Left ventricle myocardium inferior (tissue), 1 donor: ENCODE data around the gene TOP2B. TPM values are rescaled to one million over a fixed set of nuclear protein-coding genes. Genes with fewer than 3 reads are reported as not detected.

Experiments
- DNase-seq: peaks from one replicate; pipeline ENCODE4 v3.0.0-alpha.2; 2020
- H3K27ac ChIP-seq: fragments of 200-600 bp; replicated peaks from 2 replicates; pipeline ENCODE4 v1.8.0; 2021
- H3K27me3 ChIP-seq: fragments of 200-600 bp; 2 replicates; pipeline ENCODE4 v1.8.0; 2021; ENCODE audit warnings: low read depth
- H3K36me3 ChIP-seq: fragments of 200-600 bp; 2 replicates; pipeline ENCODE4 v1.8.0; 2021
- H3K4me1 ChIP-seq: fragments of 200-600 bp; 2 replicates; pipeline ENCODE4 v1.8.0; 2021
- H3K4me3 ChIP-seq: fragments of 200-600 bp; 2 replicates; pipeline ENCODE4 v1.8.0; 2021; ENCODE audit warnings: mild to moderate bottlenecking, moderate library complexity
- H3K9me3 ChIP-seq: fragments of 200-600 bp; replicated peaks from 2 replicates; pipeline ENCODE4 v1.8.0; 2021
- intact Hi-C: fragments of 100-400 bp; cut with micrococcal nuclease; formaldehyde crosslinking; loops from one replicate; pipeline ENCODE4 v1.11.0; 2022
- total RNA-seq: library from RNA; stranded (reverse); fragmentation: NEBNext Ultra II Directional; extraction: Animal tissue kit (Norgen Biotek cat#: 25700); gene quantifications from one replicate; pipeline ENCODE4 v1.2.1, GENCODE V29; 2021
- TF ChIP-seq, protein P1 (sequence below): fragments of 200-600 bp; IDR thresholded peaks from 2 replicates; pipeline ENCODE4 v1.8.0; 2021; ENCODE audit warnings: antibody characterized with exemption, mild to moderate bottlenecking, borderline replicate concordance
- donor health status: DM: no; HTN: yes; CAD: no; lungs with severe emphysema.

Gene TOP2B
- total RNA-seq, 1 donor from 2014 or later = 101 TPM

DNA sequence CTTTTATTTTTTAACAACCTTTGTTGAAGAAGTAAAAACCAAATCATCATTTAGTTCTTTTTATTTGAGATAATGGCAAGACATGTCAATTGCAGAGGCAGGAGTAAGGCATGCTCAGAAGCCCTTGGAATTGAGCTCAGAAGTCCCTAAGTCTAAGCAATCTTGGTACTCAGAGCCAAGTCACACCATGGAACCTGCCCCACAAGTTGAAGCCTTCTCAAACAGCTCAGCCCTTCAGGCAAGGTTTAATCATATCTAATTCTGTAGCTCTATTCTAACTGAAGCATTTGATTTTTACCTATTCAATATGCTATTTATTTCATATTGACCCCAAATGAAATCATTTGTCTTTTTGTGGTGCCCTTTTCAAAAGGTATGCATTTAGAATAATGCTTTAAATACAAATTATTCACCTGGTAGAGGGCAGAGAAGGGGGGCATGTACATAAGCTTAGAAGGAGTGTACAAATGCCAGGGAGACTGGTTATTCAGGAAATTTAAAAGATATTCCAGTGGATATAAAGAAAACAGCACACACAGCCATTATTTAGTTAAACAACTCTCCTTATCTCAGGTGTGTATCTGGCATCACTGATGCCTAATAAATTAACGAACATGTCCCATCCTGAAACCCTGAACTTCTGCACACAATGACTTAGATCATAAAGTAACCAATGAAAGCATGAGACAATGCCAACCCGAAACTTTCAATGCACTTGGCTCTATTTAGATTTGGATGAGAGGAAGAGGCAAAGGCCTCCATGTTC, 26.2 kb upstream of the TOP2B start:
- H3K4me1 ChIP-seq = no peaks in the 10 kb centered on the region
- no peaks in the 10 kb centered on the region for H3K9me3 ChIP-seq
- TF ChIP-seq, protein P1, sequence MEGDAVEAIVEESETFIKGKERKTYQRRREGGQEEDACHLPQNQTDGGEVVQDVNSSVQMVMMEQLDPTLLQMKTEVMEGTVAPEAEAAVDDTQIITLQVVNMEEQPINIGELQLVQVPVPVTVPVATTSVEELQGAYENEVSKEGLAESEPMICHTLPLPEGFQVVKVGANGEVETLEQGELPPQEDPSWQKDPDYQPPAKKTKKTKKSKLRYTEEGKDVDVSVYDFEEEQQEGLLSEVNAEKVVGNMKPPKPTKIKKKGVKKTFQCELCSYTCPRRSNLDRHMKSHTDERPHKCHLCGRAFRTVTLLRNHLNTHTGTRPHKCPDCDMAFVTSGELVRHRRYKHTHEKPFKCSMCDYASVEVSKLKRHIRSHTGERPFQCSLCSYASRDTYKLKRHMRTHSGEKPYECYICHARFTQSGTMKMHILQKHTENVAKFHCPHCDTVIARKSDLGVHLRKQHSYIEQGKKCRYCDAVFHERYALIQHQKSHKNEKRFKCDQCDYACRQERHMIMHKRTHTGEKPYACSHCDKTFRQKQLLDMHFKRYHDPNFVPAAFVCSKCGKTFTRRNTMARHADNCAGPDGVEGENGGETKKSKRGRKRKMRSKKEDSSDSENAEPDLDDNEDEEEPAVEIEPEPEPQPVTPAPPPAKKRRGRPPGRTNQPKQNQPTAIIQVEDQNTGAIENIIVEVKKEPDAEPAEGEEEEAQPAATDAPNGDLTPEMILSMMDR = no peak
- no peak for DNase-seq
- H3K36me3 ChIP-seq = no peaks in the 10 kb centered on the region
- intact Hi-C loops = no loop called here
- H3K27ac ChIP-seq = no peak overlapping the region
- H3K27me3 ChIP-seq = peaks cover 20% of the 10 kb centered on the region
- no peak overlapping the region for H3K4me3 ChIP-seq

DNA sequence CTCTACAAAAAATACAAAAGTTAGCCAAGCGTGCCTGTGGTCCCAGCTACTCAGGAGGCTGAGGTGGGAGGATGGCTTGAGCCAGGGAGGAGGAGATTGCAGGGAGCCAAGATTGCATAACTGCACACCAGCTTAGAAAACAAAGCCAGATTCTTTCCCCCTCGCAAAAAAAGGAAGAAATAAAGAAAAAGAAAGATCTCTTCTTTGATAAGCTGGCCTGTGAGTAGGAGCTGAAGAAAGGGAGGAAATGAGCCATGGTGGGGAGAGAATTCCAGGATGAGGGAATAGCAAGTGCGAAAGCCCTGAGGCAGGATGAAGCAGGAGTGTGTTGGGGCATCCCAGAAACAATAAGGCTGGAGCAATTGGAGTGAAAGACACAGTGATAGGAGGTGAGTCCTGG, 24.5 kb upstream of the TOP2B start:
- TF ChIP-seq, protein P1 = no peak
- peaks cover 20% of the 10 kb centered on the region for H3K27me3 ChIP-seq
- no peaks in the 10 kb centered on the region for H3K9me3 ChIP-seq
- H3K27ac ChIP-seq = no peak overlapping the region
- no peak for DNase-seq
- no peaks in the 10 kb centered on the region for H3K36me3 ChIP-seq
- H3K4me1 ChIP-seq = no peaks in the 10 kb centered on the region
- intact Hi-C loops = no loop called here
- H3K4me3 ChIP-seq = no peak overlapping the region

DNA sequence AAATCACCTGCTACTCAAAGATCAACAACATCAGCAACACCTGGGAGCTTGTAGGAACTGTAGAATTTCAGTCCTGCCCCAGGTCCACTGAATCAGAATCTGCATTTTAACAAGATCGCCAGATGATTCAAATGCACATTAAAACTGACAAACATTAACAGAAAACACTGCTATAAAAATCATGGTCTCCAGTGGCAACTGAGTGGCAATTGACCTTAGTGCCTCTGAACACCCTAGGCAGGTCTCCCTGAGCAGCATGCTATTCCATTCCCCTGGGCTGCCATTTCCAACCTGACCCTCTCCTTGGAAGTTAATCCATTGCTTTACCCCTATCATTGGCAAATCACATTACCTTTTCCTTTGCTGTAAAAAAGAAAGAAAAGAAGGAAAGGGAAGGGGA, 23.0 kb upstream of the TOP2B start:
- TF ChIP-seq, protein P1 = no peak
- DNase-seq = no peak

DNA sequence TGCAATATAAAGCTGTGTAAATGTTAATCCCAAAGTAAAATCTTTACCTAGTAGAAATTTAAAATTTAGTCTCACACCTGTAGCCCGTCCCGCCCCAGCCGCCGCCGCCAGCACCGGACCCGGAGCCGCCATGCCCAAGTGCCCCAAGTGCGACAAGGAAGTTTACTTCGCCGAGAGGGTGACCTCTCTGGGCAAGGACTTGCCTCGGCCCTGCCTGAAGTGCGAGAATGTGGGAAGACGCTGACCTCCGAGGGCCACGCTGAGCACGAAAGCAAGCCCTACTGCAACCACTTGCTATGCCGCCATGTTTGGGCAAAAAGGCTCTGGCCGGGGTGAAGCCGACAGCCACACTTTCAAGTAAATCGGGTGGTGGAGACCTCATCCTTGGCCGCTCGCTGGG, 22.1 kb upstream of the TOP2B start:
- no peak overlapping the region for H3K4me3 ChIP-seq
- H3K9me3 ChIP-seq = no peaks in the 10 kb centered on the region
- intact Hi-C loops = no loop called here
- no peak overlapping the region for H3K27ac ChIP-seq
- no peaks in the 10 kb centered on the region for H3K4me1 ChIP-seq
- no peak for DNase-seq
- H3K36me3 ChIP-seq = no peaks in the 10 kb centered on the region
- TF ChIP-seq, protein P1 = no peak
- peaks cover 15% of the 10 kb centered on the region for H3K27me3 ChIP-seq

More for the DNA sequence above, 23.0 kb upstream of the TOP2B start:
- no peaks in the 10 kb centered on the region for H3K4me1 ChIP-seq
- intact Hi-C loops = no loop called here
- no peak overlapping the region for H3K4me3 ChIP-seq
- no peaks in the 10 kb centered on the region for H3K9me3 ChIP-seq
- H3K27ac ChIP-seq = no peak overlapping the region
- peaks cover 20% of the 10 kb centered on the region for H3K27me3 ChIP-seq
- no peaks in the 10 kb centered on the region for H3K36me3 ChIP-seq

GRCh38 chr3:25683882-25684281, 19.2 kb upstream of the TOP2B start:
- H3K27ac ChIP-seq = no peak overlapping the region
- H3K36me3 ChIP-seq = no peaks in the 10 kb centered on the region
- no peaks in the 10 kb centered on the region for H3K27me3 ChIP-seq
- DNase-seq = no peak
- TF ChIP-seq, protein P1 = no peak
- H3K4me3 ChIP-seq = no peak overlapping the region
- H3K4me1 ChIP-seq = no peaks in the 10 kb centered on the region
- H3K9me3 ChIP-seq = no peaks in the 10 kb centered on the region
- intact Hi-C loops = no loop called here
